ENCODE data around the gene ZNF775. TPM values are rescaled to one million over a fixed set of nuclear protein-coding genes. Genes with fewer than 3 reads are reported as not detected.

ZNF775 gene
- total RNA-seq, 1 donor from 2014 or later, result 8.0 TPM

GRCh38 chr7:150399421-150400007 lies 20.4 kb downstream of the ZNF775 start:
- DNase-seq (no peak), ATAC-seq (ENCODE audit: low read depth) (no peak)
- Mint-ChIP-seq H3K9me3 (no peaks in the 10 kb centered on the region), H3K4me1 (peaks cover 35% of the 10 kb centered on the region), H3K36me3 (ENCODE audit: low read depth) (peaks cover 22% of the 10 kb centered on the region), H3K27ac (no peak overlapping the region), H3K4me3 (no peak overlapping the region), H3K27me3 (no peaks in the 10 kb centered on the region)
- ChIA-PET POLR2A (interaction anchor here (0.7 to 13.4 kb wide), 2 partner anchors 19 to 31 kb away, joined by 3 to 421 read pairs; partner anchors contain the start of gene REPIN1), CTCF (no interaction called here)
- no peak for TF ChIP-seq CTCF (IDR thresholded peaks at IDR 0.05)
- intact Hi-C loops (cut with micrococcal nuclease), result no loop called here

GRCh38 chr7:150400008-150400787 lies 21.1 kb downstream of the ZNF775 start:
- Mint-ChIP-seq H3K4me3 (no peak overlapping the region), H3K36me3 (ENCODE audit: low read depth) (peaks cover 22% of the 10 kb centered on the region), H3K27me3 (no peaks in the 10 kb centered on the region), H3K27ac (no peak overlapping the region), H3K9me3 (no peaks in the 10 kb centered on the region), H3K4me1 (peaks cover 37% of the 10 kb centered on the region)
- no peak for DNase-seq
- intact Hi-C loops (cut with micrococcal nuclease), result no loop called here
- POLR2A ChIA-PET, result interaction anchor here (11.5 to 13.4 kb wide), 2 partner anchors 21 to 32 kb away, joined by 261 to 421 read pairs; partner anchors contain the start of genes REPIN1 and ZNF775
- ATAC-seq (ENCODE audit: low read depth), result no peak
- no peak for TF ChIP-seq CTCF (IDR thresholded peaks at IDR 0.05)
- CTCF ChIA-PET, result no interaction called here

- ATAC-seq (ENCODE audit: low read depth), result no peak
- Mint-ChIP-seq H3K9me3 (no peaks in the 10 kb centered on the region), H3K27ac (no peak overlapping the region), H3K36me3 (ENCODE audit: low read depth) (peaks cover 23% of the 10 kb centered on the region), H3K4me1 (peaks cover 41% of the 10 kb centered on the region), H3K4me3 (no peak overlapping the region), H3K27me3 (no peaks in the 10 kb centered on the region)
- no peak for DNase-seq
- intact Hi-C loops (cut with micrococcal nuclease), result no loop called here
- TF ChIP-seq CTCF (IDR thresholded peaks at IDR 0.05), result no peak
- POLR2A ChIA-PET, result interaction anchor here (11.5 to 13.4 kb wide), 2 partner anchors 22 to 33 kb away, joined by 261 to 421 read pairs; partner anchors contain the start of genes REPIN1 and ZNF775
- CTCF ChIA-PET, result no interaction called here
These were observed 21.8 kb downstream of the ZNF775 start for GRCh38 chr7:150400788-150401423.

- Mint-ChIP-seq H3K9me3 (no peaks in the 10 kb centered on the region), H3K4me1 (peaks cover 46% of the 10 kb centered on the region), H3K4me3 (no peak overlapping the region), H3K27me3 (no peaks in the 10 kb centered on the region), H3K27ac (no peak overlapping the region), H3K36me3 (ENCODE audit: low read depth) (peaks cover 19% of the 10 kb centered on the region)
- no peak for ATAC-seq (ENCODE audit: low read depth)
- DNase-seq, result no peak
- intact Hi-C loops (cut with micrococcal nuclease), result no loop called here
- ChIA-PET CTCF (no interaction called here), POLR2A (interaction anchor here (11.5 to 13.4 kb wide), 2 partner anchors 22 to 33 kb away, joined by 261 to 421 read pairs; partner anchors contain the start of genes REPIN1 and ZNF775)
- no peak for TF ChIP-seq CTCF (IDR thresholded peaks at IDR 0.05)
These were observed 22.3 kb downstream of the ZNF775 start for GRCh38 chr7:150401424-150401790.

Data from activated B cell treated with CpG ODN at 0.5 μM for 24 hours (primary cell).